Subcutaneous adipose tissue (tissue), 4 donors: ENCODE measurements around the gene BRS3. TPM values are rescaled to one million over a fixed set of nuclear protein-coding genes. Genes with fewer than 3 reads are reported as not detected.

Source experiments
- CTCF ChIP-seq: fragments of 450-650 bp; IDR thresholded peaks from one replicate; pipeline ENCODE4 v1.5.1; 2016; ENCODE audit warnings: low read depth, mild to moderate bottlenecking, control low read depth, antibody characterized with exemption, moderate library complexity
- total RNA-seq, 4 donors: library from RNA; depleted of rRNA; stranded (reverse); fragments of >200 nt; gene quantifications; one replicate each; pipeline ENCODE4 v1.1.0, GENCODE V29; 2016

Gene BRS3
- not detected for total RNA-seq

GRCh38 chrX:136487647-136488046 lies at the start of gene BRS3:
Gene BRS3 (plus strand): TSS chrX:136487947. CDS start chrX:136488115, 168 bp downstream.
- TF ChIP-seq CTCF, result no peak

GRCh38 chrX:136438192-136438591 lies 49.6 kb upstream of the BRS3 start:
- TF ChIP-seq CTCF, result no peak

- no peak for TF ChIP-seq CTCF
Observed at GRCh38 chrX:136446208-136446607, 41.5 kb upstream of the BRS3 start.

GRCh38 chrX:136447308-136447707 lies 40.4 kb upstream of the BRS3 start:
- TF ChIP-seq CTCF, result no peak

DNA sequence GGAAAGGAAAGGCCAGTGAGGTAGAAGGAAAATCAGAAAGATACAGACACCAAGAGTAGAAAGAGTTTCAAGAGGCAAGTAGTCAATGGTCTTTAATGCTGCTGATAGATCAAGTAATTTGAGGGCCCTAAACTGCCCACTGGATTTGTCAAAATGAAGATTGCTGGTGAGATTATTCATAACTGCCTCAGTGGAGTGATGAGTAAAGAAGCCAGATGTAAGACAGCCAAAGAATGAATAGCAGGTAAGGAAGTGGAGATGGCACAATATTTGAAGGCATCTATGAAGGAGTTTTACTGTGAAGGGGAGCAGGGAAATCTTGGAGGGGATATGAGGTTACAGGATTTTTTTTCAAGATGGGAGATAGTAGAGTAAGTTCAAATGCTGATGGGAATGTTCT lies 39.8 kb upstream of the BRS3 start:
- no peak for TF ChIP-seq CTCF

- TF ChIP-seq CTCF, result no peak
Observed at GRCh38 chrX:136450050-136450830, 37.5 kb upstream of the BRS3 start.

GRCh38 chrX:136452614-136453013 lies 35.1 kb upstream of the BRS3 start:
- TF ChIP-seq CTCF, result no peak
